ENCODE results near the gene FAM83E. TPM values are rescaled to one million over a fixed set of nuclear protein-coding genes. Genes with fewer than 3 reads are reported as not detected.

The FAM83E gene
- total RNA-seq, 2 experiments from 2014 or later = 4.6 to 5.7 TPM

DNA sequence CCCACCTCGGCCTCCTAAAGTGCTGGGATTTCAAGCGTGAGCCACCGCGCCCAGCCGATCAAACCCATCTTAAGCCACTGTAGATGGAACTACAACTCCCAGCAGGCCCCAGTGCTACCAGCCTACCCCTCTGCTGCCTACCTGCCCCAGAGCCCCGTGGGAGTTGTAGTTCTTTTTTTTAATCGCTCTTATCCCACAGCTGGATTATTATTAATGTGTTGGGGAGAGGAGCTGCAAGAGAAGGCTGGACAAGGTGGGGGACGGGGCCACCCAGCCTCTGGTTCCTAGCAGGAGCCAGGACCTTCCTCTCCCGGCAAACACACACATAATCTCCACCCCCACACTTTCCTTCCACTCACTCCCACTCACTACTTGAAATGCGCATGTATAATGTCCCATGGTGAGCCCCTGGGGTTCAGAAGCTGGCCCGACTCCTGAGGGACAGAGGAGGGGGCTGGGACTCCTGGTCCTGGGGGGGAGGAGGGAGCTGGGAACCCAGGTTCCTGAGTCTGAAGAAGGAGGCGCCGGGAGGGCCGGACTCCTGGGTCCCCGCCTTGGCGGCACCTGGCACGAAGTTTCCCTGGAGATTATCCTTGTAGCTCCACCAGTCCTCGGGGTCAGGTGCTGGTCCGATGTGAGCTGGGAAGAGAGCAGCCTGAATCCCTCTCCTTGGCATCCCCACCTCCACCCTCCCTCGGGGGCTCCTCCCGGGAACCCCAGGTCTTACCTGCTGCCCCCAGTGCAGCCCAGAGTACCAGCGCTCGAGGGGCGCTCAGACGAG lies 30.2 kb upstream of the FAM83E start:
- ChIA-PET CTCF (interaction anchor here (0.6 to 1.8 kb wide), 10 partner anchors 9 to 349 kb away, joined by 3 to 12 read pairs (median 5); partner anchors contain the start of genes DBP and RUVBL2), POLR2A (interaction anchor here (0.8 to 1.7 kb wide), 4 partner anchors 10 to 80 kb away, joined by 3 to 4 read pairs (median 4); no protein-coding TSS in a partner anchor)

DNA sequence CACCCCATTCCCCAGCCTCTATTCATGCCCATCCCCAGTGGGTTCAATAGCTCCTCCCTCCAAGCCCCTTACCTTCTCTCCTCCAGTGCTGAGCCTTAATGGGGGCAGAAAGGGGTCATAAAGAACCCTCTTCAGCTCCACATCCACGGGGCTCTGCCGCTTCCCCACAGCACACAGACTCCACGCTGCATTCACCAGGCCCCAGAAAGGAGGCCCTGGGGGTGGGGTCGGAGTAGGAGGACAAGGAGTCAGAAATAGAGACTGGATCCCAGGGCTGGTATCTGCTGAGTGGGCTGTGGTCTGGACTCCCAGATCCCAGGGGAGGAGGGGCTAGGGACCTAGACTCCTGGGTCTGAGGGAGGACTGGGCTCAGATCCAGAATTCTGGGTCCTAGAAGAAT lies 29.5 kb upstream of the FAM83E start:
- ChIA-PET POLR2A (no interaction called here), CTCF (interaction anchor here (1.5 kb wide), 1 partner anchor 10 kb away, joined by 3 read pairs; no protein-coding TSS in a partner anchor)

DNA sequence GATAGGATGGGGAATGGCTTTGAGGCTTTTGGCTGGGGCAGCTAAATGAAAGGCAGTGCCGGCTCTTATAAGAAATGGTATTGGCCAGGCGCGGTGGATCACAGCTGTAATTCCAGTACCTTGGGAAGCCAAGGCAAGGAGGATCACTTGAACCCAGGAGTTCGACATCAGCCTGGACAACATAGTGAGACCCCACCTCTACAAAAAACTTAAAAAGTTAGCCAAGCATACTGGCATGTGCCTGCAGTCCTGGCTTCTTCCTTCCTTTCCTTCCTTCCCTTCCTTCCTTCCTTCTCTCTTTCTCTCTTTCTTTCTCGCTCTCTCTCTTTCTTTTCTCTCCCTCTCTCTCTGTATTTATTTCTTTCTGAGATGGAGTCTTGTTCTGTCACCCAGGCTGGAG lies 28.0 kb upstream of the FAM83E start:
- POLR2A ChIA-PET = no interaction called here

DNA sequence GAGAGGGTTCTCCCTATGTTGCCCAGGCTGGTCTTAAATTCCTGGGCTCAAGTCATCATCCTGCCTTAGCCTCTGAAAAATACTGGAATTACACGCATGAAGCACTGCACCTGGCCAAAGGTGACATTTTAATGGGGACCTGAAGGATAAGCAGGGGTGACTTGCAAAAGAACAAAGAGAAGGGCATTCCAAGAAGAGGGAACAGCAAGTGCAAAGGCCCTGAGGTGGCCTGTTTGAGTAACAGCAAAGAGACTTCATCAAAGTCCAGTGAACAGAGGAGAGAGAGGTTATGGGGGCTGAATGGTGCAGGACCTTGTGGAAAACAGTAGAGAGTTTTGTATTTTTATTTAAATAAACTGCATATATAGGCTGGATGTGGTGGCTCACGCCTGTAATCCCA lies 27.0 kb upstream of the FAM83E start:
- POLR2A ChIA-PET = no interaction called here
- CTCF ChIA-PET = interaction anchor here (0.5 kb wide), 1 partner anchor 136 kb away, joined by 3 read pairs; no protein-coding TSS in a partner anchor

More for the DNA sequence above, 28.0 kb upstream of the FAM83E start:
- CTCF ChIA-PET = interaction anchor here (1.5 kb wide), 1 partner anchor 9 kb away, joined by 3 read pairs; no protein-coding TSS in a partner anchor

DNA sequence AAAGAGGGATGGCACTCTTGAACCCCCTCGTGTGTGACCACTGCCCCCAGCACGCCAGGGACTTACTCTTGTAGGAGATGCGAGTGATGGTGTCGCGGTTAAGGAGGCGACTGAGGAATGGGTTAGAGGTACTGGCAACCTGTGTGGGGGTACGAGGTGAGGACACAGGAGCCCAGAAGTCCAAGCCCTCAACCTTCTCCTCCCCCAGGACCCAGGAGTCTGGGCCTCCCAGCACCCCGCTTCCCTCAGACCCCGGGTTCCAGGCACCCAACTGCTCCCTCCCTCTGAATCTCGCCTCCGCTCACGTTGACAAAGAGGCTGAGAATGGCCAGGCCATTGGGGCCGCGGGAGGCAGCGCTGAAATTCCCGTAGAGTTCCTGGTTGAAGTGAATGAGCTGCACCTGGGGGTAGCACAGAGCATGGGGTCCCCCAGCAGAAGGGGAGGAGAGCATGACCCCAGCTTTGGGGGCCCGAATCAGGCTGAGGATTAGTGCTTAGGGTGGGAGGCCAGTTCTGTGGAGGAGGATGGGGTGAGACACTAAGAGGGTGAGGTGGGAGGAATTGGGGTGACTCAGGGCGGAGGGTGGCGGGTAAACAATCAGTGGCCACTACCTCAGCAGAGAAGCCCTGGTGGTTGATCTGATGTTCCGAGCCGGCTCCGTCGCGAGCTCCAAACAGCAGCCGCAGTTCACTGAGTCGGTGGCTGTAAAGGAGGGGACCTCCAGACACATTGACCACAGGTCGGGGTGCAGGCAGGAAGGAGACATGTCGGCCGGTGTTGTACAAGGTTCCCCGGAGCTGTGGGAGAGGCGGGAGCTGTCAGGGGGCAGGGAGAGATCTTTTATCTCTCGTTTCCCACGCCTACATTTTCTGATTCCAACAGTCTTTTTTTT lies 24.9 kb upstream of the FAM83E start:
- CTCF ChIA-PET = interaction anchor here (0.7 kb wide), 1 partner anchor 196 kb away, joined by 3 read pairs; the partner anchor contains the start of gene HSD17B14
- POLR2A ChIA-PET = interaction anchor here (0.7 kb wide), 1 partner anchor 21 kb away, joined by 4 read pairs; no protein-coding TSS in a partner anchor

DNA sequence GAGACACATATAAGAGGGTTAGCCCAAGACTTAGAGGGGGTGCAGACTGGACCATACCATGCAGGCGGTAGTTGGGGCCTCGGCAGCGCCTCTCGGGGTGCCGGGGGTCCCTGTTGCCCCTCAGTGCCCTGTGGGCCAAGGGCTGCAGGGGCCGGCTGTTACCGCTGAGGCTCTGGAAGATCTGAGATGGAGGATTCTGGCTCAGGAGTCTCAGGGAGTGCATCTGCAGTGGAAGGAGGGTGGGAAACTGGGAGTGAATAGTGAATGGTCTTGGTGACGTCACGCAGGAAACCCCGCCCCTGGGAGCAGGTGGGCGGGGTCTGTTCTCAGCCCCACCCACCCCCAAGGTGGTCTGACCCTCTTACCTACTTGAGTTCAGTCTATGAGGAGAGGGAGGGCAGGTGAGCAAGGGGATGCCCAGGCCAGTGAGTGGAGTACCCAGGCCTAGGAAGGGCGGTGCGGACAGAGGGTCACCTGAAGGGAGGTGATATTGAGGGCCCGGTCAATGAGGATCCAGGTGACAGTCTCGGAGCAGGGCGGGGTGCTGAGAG lies 24.0 kb upstream of the FAM83E start:
- ChIA-PET CTCF (no interaction called here), POLR2A (no interaction called here)

DNA sequence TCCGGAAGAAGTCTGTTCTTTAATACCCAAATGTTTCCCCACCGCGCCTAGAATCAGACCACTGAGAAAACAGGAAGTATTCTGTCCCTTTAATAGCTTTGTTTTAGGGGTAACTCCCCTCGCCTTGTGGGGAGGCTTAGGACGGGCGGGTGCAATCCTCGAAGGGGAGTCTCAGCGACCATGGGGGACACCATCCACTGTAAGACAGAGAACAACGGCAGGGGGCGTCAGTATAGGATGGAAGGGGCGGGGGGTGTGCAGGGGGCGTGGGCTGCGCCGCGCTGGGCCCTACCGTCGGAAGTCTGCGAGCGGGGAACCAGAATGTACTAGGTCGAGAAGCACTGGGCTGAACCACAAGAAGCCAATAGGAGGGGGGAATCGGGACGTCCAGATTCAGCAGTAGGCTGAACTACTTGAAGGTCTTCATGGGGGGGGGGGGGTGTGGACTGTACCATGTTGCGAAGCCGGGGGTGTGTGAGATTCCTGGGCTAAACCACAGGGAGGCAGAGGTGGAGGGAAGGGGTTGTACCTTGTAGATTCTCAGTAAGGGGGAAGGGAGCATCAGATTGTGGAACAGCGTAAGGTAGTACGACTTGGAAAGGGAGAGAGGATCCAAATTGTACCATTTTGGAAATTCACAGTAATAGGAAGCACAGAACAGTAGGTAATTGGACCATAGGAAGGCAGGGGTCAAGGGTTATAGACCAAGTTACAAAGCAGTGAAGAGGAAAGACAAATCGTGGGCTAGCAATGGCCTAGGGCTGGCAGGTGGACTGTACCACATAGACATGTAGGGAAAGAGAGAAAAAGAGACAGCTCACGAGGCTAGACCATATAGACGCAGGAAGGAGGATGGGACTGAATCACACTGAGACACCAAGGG lies 23.3 kb upstream of the FAM83E start:
- CTCF ChIA-PET = interaction anchor here (0.9 kb wide), 1 partner anchor 15 kb away, joined by 5 read pairs; no protein-coding TSS in a partner anchor
- POLR2A ChIA-PET = interaction anchor here (1.8 kb wide), 1 partner anchor 19 kb away, joined by 4 read pairs; the partner anchor contains the start of genes RPL18 and SPHK2

DNA sequence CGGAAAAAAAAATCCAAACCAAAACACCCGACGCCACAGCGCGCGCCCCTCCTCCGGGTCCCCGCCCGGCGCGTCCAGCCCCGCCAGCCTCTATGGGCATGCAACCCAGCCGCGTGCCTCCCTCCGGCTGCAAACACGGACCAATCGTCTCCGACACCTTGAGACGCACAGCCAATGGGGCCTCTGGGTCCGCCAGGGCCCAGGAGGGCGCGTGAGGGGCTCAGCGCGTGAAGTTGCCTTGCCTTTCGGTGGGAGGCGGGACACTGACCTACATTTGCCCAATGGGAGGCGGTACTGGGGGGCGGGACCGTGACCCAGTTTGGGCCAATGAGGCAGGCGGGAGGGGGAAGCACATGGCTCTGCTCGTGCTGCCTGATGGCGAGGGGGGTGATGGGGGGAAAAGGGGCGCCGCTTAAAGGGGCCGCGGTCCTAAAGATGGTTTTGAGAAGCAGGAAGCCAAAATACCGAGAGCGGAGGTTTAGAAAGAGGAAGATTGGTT lies 22.6 kb upstream of the FAM83E start:
- CTCF ChIA-PET = interaction anchor here (0.9 to 1.7 kb wide), 2 partner anchors 8 to 15 kb away, joined by 4 to 5 read pairs; partner anchors contain the start of gene CA11
- POLR2A ChIA-PET = interaction anchor here (0.6 to 1.8 kb wide), 3 partner anchors 14 to 242 kb away, joined by 4 to 10 read pairs (median 4); partner anchors contain the start of genes RPL18 and SPHK2

DNA sequence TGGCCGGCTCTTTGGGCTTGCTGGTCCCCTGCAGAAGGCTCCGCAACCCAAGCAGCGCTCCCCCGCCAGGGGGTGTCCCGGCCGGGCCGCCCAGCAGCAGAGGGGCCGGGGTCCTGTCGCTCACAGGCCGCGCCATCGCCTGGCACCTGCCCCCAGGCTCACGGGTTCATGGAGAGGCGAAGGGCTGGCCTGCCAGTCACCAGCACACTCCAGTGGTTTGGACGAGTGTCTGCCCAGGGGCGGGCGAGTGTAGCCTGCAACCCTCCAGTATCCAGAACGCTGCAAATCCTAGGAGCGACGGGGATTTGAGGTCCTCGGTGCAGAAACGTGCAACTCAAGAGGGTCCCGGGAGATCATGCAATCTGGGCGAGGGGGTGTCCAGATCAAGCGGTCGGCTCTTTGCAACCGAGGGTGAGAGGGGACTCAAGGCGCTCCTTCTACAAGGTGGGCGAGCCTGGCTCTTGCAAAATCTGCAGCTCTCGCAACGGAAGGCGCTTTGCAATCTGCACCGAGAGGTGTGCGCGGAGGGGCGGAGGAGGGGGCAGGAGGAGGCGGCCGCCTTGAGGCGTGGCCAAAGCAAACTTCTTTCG lies 22.1 kb upstream of the FAM83E start, which contains the start of gene DBP:
DBP (minus strand) TSS at position 521 of the 590 bp plus-strand sequence; CDS start at position 136, 385 bp downstream.
- ChIA-PET CTCF (interaction anchor here (0.9 to 1.7 kb wide), 2 partner anchors 9 to 14 kb away, joined by 4 to 5 read pairs; partner anchors contain the start of gene CA11), POLR2A (interaction anchor here (0.6 to 1.8 kb wide), 3 partner anchors 13 to 242 kb away, joined by 4 to 10 read pairs (median 4); partner anchors contain the start of genes RPL18 and SPHK2)

DNA sequence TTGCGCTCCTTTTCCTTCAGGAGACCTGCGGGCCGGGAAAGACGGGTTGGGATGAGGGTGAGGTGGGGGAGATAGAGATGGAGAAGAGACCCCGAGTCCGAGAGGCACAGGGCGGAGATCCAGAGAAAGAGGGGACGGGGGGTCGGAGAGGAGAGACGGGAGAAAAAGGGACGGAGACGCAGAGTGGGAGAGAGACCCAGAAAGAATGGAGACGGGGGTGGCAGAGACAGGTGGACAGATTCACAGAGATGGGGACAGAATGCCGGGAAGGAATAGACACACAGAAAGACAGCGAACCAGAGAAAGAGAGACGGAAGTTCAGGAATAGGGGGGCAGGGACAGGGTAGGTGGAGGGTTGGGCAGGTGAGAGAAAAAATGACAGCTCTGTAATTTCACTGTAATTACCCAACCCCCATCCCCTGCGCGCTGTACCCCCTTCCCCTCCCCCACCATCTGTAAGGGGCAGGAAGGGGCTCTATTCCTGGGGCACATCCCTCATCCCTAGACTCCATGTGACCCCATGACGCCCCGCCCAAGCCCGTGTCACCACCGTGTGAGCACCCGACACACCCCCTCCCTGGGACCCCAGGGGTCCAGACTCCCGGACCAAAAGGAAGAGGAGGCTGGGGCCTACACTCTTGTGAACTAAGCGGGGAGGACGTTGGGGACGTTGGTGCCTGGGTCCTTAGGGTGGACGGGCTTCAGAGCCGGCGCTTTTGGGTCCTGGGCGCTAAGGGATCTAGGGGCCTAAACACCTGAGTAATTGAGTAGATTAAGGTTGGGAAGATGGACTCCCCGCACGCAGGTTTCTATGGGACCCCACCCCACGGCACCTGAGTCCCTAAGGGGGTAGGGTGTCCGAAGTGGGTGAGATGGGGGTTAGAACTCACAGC lies 21.3 kb upstream of the FAM83E start:
- ChIA-PET POLR2A (interaction anchor here (1.4 to 1.8 kb wide), 2 partner anchors 12 to 17 kb away, joined by 4 read pairs; partner anchors contain the start of genes RPL18 and SPHK2), CTCF (interaction anchor here (1.7 kb wide), 1 partner anchor 10 kb away, joined by 4 read pairs; the partner anchor contains the start of gene CA11)

DNA sequence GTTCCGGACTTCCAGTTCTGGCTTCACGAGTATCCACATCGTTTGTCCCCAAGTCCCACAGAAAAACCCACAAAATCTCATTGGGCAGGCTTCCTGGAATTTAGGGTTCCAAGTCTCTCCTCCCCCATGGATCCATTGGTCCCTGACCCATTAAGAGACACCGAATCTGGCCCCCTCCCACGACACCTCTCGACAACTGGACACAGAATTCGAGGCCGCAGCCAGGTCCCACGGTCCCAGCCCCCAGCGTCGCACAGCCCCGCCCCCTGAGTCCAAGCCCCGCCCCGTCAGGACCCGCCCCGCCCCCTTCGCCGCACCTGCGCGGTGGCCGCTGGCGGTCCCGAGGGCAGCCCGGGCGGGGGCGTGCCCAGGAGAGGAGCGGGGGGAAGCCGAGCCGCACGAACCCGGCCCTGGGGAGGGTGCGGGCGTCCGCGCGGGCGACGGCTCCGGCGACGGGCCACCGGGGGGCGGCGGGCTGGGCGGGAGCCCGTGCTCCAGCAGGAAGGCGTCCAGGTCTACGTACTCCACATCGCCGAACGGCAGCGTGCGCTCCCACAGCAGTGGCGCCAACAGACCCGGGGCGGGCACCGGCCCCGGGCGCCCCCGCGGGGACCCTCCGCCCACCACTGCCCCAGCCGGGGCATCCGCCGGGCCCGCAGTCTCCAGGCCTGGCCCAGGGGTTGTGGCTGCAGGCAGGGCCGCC lies 20.5 kb upstream of the FAM83E start:
- POLR2A ChIA-PET = interaction anchor here (1.3 to 2.8 kb wide), 2 partner anchors 10 to 18 kb away, joined by 4 to 22 read pairs; partner anchors contain the start of genes CA11, RPL18 and SPHK2
- CTCF ChIA-PET = interaction anchor here (1.7 to 1.8 kb wide), 2 partner anchors 10 to 11 kb away, joined by 4 to 8 read pairs; partner anchors contain the start of gene CA11

DNA sequence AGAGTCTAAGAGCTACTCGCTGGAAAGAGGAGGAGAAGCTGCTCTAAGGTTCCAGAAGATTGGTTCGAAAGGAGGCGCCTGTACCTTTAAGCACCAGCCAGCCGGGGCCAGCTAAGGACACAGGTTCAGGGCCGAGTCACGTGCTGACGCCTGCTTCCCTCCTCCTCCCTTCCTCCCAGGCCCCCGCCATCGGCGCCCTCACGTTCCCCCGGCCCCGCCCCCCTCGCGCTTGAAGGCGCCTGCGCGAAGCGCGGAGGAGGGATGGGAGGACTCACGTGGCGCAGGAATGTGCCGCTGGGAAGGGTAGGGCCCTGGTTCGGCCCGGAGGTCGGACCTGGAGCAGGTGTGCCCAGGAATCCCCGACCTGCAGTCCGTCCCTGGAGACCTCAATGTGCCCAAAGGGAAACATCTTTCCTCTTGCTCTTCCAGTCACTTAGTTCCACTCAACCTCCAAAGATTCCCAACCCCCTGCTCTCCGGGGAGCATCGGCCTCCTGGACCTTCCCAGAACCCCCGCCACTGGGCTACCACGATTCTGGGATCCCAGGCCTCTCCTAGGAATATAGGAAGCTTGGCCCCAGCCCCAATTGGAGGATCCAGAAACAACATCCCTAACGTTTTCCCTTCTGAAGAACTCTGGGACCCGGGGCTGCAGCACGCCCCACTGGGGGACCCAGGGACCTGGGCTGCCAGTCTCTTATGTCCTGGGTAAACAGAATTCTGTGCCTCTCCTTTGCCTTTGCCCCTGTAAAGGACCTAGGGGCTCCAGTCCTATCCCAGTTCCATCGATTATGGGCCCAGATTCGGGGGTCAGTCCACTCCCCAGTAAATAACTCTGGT lies 19.8 kb upstream of the FAM83E start:
- ChIA-PET CTCF (interaction anchor here (0.7 to 1.9 kb wide), 5 partner anchors 9 to 315 kb away, joined by 3 to 8 read pairs (median 4); partner anchors contain the start of genes CA11, RPL18 and SPHK2), POLR2A (interaction anchor here (0.8 to 2.8 kb wide), 3 partner anchors 11 to 17 kb away, joined by 4 to 22 read pairs (median 4); partner anchors contain the start of genes CA11, RPL18 and SPHK2)

DNA sequence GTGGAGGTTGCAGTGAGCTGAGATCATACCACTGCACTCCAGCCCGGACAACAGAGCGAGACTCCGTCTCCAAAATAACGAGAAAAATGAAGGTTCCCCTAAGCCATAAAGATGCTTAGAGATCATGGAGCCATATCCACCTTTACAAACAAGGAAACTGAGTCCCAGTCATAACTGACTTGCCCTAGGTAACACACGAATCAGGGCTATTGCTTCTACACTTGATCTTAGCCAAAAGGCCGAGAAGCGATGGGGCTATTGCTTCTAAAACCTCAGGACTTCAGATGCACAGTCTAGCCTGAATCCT lies 19.1 kb upstream of the FAM83E start:
- ChIA-PET POLR2A (interaction anchor here (0.8 to 2.8 kb wide), 4 partner anchors 10 to 20 kb away, joined by 3 to 22 read pairs (median 4); partner anchors contain the start of genes CA11, RPL18 and SPHK2), CTCF (interaction anchor here (0.7 to 1.9 kb wide), 5 partner anchors 10 to 314 kb away, joined by 3 to 8 read pairs (median 4); partner anchors contain the start of genes CA11, RPL18 and SPHK2)

Measured in activated CD8-positive, alpha-beta memory T cell treated with anti-CD3 and anti-CD28 coated beads for 36 hours (primary cell).